Smooth muscle cell (in vitro differentiated cells): ENCODE data around the gene COL5A1. TPM values are rescaled to one million over a fixed set of nuclear protein-coding genes. Genes with fewer than 3 reads are reported as not detected.

ENCODE experiments used
- DNase-seq: peaks from one replicate; lab custom pipeline; 2025; ENCODE audit not compliant: unreplicated experiment; lab: John Stamatoyannopoulos, UW
- H2AFZ ChIP-seq: fragments of 200-600 bp; sonication (generic); 2 replicates; pipeline ENCODE4 v1.6.0; 2016; ENCODE audit warnings: antibody characterized with exemption, low read depth, mild to moderate bottlenecking
- H3F3A ChIP-seq: fragments of 200-600 bp; sonication (generic); 2 replicates; pipeline ENCODE4 v1.6.0; 2017; ENCODE audit warnings: antibody characterized with exemption, low read depth
- H3K27ac ChIP-seq: fragments of 200-600 bp; sonication (generic); 2 replicates; pipeline ENCODE4 v1.5.1; 2016; ENCODE audit warnings: low read depth, mild to moderate bottlenecking
- H3K27me3 ChIP-seq: fragments of 200-600 bp; sonication (generic); 2 replicates; pipeline ENCODE4 v1.6.1; 2016; ENCODE audit warnings: low read depth, mild to moderate bottlenecking
- H3K36me3 ChIP-seq: fragments of 200-600 bp; sonication (generic); 2 replicates; pipeline ENCODE4 v1.5.1; 2016; ENCODE audit warnings: low read depth
- H3K4me1 ChIP-seq: fragments of 200-600 bp; sonication (generic); 2 replicates; pipeline ENCODE4 v1.5.1; 2016; ENCODE audit warnings: low read depth
- H3K4me2 ChIP-seq: fragments of 200-600 bp; sonication (generic); 2 replicates; pipeline ENCODE4 v1.6.0; 2016; ENCODE audit warnings: mild to moderate bottlenecking
- H3K4me3 ChIP-seq: fragments of 200-600 bp; sonication (generic); 2 replicates; pipeline ENCODE4 v1.5.1; 2016; ENCODE audit warnings: mild to moderate bottlenecking
- H3K79me2 ChIP-seq: fragments of 200-600 bp; sonication (generic); 2 replicates; pipeline ENCODE4 v1.6.0; 2016; ENCODE audit warnings: low read depth, mild to moderate bottlenecking
- H3K9ac ChIP-seq: fragments of 200-600 bp; sonication (generic); 2 replicates; pipeline ENCODE4 v1.6.0; 2016; ENCODE audit warnings: low read depth
- H3K9me3 ChIP-seq: fragments of 200-600 bp; sonication (generic); replicated peaks from 2 replicates; pipeline ENCODE4 v1.5.1; 2016; ENCODE audit warnings: low read depth
- H4K20me1 ChIP-seq: fragments of 200-600 bp; sonication (generic); 2 replicates; pipeline ENCODE4 v1.6.0; 2016; ENCODE audit warnings: low read depth
- WGBS: methylation state at CpG from one replicate; pipeline ENCODE4 v1.1.7; 2016; ENCODE audit warnings: low lambda C conversion rate; 5-methylcytosine and 5-hydroxymethylcytosine counted together
- polyA plus RNA-seq: library from polyadenylated mRNA; unstranded; fragments of >200 nt; fragmentation: Nextera tagmentation; extraction: Ambion mirVana; gene quantifications from 2 replicates; pipeline ENCODE4 v1.2.1, GENCODE V29; 2016
- total RNA-seq: library from RNA; depleted of rRNA; stranded (reverse); fragments of >200 nt; gene quantifications from 2 replicates; pipeline ENCODE4 v1.2.3, GENCODE V29; 2014
- TF ChIP-seq, protein P1 (sequence below): fragments of 200-600 bp; sonication (generic); IDR thresholded peaks from 2 replicates; pipeline ENCODE4 v1.5.1; 2017; ENCODE audit warnings: borderline replicate concordance, mild to moderate bottlenecking, antibody characterized with exemption; ENCODE audit not compliant: insufficient read depth, poor library complexity, severe bottlenecking

COL5A1 gene
- total and polyA plus RNA-seq, 2 experiments from 2014 or later, result 1,084 to 1,443 TPM

DNA sequence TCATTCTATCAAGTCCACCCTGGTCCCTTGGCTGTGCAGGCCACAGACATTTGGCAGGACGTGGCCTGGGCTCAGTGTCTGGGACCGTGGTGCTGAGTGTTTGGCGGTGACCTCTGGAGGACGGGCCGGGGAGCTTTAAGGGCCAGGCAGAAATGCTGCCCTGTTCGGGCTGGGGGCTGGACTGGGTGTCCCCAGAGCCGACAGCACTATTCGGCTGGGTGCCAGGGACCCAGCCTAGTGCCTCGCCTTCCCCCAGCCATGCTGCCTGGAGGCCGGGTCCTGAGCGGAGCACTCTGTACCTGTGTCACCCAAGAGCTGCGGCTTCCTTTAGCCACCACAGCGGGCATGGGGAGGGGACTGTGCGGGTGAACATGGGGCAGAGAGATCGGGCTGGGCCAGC, 40.4 kb downstream of the COL5A1 start:
- H3K36me3 ChIP-seq, result peaks cover 9% of the 10 kb centered on the region

DNA sequence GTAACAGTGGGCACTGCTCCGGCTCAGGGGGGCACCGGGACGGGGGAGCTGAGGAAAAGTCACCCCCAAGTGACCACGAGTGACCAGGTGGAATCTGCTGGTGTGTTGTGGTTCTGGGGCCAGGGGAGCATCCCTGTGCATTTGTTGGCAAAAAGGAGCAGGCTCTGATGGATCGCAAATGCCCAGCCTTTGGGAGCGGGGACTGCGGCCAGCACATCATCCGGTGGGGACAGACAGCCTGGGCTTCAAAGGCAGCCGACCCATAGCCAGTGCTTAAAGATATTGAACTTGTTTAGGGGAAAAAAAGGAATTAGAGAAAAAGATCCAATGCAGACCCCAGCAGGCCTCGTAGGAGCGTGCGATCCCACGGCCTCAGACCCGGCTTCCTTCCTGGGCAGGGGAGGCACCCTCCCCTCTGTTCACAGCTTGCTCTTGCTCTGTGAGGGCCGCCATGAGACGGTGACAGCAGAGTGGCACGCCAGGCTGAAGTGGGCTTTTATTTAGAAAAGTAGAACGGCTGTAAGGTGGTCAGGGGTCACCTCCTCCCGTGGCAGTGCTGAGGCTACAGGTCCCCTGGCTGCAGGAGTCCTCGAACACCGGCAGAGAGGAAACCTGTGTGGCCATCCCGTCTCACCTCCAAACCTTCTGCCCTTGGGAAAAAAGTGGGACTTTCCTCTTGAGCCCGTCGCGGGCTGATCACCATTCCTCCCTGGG, 41.2 kb downstream of the COL5A1 start:
- H3F3A ChIP-seq, result peaks cover 84% of the 10 kb centered on the region
- peak overlapping the region; percentile 22 for H3K9ac ChIP-seq
- H3K4me2 ChIP-seq, result peak overlapping the region; percentile 63
- peak overlapping the region; percentile 78 for H3K27ac ChIP-seq
- no peak for DNase-seq
- H3K36me3 ChIP-seq, result peaks cover 9% of the 10 kb centered on the region
- no peaks in the 10 kb centered on the region for H3K9me3 ChIP-seq
- peaks cover 98% of the 10 kb centered on the region for H3K79me2 ChIP-seq
- no peaks in the 10 kb centered on the region for H3K27me3 ChIP-seq
- no peak overlapping the region for H2AFZ ChIP-seq
- TF ChIP-seq, protein P1, sequence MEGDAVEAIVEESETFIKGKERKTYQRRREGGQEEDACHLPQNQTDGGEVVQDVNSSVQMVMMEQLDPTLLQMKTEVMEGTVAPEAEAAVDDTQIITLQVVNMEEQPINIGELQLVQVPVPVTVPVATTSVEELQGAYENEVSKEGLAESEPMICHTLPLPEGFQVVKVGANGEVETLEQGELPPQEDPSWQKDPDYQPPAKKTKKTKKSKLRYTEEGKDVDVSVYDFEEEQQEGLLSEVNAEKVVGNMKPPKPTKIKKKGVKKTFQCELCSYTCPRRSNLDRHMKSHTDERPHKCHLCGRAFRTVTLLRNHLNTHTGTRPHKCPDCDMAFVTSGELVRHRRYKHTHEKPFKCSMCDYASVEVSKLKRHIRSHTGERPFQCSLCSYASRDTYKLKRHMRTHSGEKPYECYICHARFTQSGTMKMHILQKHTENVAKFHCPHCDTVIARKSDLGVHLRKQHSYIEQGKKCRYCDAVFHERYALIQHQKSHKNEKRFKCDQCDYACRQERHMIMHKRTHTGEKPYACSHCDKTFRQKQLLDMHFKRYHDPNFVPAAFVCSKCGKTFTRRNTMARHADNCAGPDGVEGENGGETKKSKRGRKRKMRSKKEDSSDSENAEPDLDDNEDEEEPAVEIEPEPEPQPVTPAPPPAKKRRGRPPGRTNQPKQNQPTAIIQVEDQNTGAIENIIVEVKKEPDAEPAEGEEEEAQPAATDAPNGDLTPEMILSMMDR, result no peak
- H4K20me1 ChIP-seq, result peaks cover 100% of the 10 kb centered on the region
- 86% methylated on average over 25 of the region's 25 CpGs for WGBS
- H3K4me1 ChIP-seq, result peaks cover 10% of the 10 kb centered on the region
- no peak overlapping the region for H3K4me3 ChIP-seq

More for the DNA sequence above, 40.4 kb downstream of the COL5A1 start:
- DNase-seq, result no peak
- 85% methylated on average over 15 of the region's 15 CpGs for WGBS
- Histone ChIP-seq H3K4me1 (peaks cover 10% of the 10 kb centered on the region), H3F3A (peaks cover 83% of the 10 kb centered on the region), H3K4me2 (peak overlapping the region; percentile 63), H3K9me3 (no peaks in the 10 kb centered on the region), H2AFZ (no peak overlapping the region), H4K20me1 (peaks cover 100% of the 10 kb centered on the region), H3K4me3 (no peak overlapping the region), H3K27ac (peak overlapping the region; percentile 78), H3K9ac (peak overlapping the region; percentile 22), H3K27me3 (no peaks in the 10 kb centered on the region), H3K79me2 (peaks cover 98% of the 10 kb centered on the region)
- TF ChIP-seq, protein P1, result no peak

DNA sequence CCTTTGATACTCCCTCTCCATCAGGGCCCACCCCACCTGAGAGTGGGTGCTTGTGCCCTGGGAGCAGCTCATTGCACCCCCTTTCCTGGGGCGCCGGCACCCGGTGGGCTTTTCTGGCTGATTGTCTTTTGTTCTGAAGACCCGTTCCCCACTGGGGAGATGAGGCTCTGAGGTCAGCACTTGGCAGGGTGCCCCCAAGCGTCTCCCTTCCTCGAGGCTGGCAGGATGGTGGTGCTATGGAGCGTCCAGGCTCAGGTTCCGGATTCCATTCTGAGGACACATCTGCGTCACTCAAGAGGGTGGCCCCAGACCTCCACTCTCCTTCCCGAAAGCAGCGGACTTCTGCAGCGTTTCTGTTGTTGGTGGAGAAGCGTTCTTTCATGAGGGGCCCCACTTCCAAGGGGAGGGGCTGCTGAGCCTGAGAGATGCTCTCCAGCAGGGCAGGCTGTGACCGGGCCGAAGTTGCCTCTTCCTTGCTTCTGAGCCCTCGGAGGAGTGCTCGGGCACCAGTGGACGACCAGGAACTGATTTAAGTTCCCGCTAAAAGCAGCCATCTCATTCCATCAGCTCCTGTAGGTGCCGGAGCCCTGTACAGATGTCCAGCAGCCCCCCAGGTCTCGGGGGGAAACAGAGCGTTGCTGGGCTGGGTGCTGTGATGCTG, 42.2 kb downstream of the COL5A1 start:
- TF ChIP-seq, protein P1, result no peak
- Histone ChIP-seq H3K79me2 (peaks cover 98% of the 10 kb centered on the region), H3K9me3 (no peaks in the 10 kb centered on the region), H3K27ac (peak overlapping the region; percentile 78), H3K27me3 (no peaks in the 10 kb centered on the region), H3K4me3 (no peak overlapping the region), H3F3A (peaks cover 84% of the 10 kb centered on the region), H3K36me3 (peaks cover 9% of the 10 kb centered on the region), H3K4me2 (no peak overlapping the region), H4K20me1 (peaks cover 100% of the 10 kb centered on the region), H3K4me1 (peaks cover 5% of the 10 kb centered on the region), H3K9ac (no peak overlapping the region), H2AFZ (no peak overlapping the region)
- no peak for DNase-seq
- WGBS, result 87% methylated on average over 22 of the region's 22 CpGs
